HG03280 (cell line): ENCODE measurements around the gene MLIP.
"Not testable (repeated sequence)": the region's sequence is repeated elsewhere in the genome, so short reads cannot be mapped to it uniquely, and the experiment has no call there.

Experiments
- ATAC-seq: cut with Tn5 transposase; IDR thresholded peaks from one replicate; pipeline ENCODE4 v1.9.1; 2021; ENCODE audit warnings: mild to moderate bottlenecking, moderate library complexity; ENCODE audit not compliant: unreplicated experiment

The MLIP gene

DNA sequence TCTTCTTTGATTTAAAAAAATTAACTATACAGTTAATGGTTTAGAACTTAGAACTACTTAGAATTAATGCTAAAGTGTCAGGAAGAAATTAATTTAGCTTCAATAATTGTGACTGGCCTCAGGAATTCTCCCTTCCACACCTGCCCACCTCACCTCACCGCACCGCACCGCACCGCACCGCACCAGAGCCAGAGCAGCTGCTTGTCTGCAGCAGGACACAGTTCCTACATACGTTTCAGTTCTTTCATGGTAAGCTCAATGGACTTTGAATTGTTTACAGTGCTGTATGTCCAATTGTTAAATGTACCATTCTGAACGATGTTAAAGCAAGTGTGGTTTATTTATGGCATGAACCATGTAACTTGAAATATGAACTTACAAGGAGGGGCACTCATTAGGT is 98.7 kb downstream of the MLIP start:
- ATAC-seq: not testable (repeated sequence)

DNA sequence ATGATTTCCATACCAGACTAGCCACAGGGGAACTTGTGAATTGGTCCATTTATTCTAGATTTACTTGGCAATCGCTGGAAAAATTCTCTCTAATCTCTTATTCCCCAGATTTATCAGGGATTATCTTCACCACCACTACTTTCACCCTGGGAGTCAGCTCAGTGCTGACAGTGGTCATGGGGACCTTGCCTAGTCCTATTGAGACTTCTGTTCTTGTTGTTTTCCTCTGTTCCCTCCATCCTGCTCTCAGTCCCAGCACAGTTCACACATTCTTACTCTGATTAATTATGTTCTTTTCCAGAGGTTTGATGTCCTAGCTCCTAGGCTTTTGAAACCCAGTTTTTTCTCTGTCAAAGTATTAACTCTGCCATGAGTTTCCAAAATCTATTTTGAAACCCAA is 103.0 kb downstream of the MLIP start:
- no peak for ATAC-seq

DNA sequence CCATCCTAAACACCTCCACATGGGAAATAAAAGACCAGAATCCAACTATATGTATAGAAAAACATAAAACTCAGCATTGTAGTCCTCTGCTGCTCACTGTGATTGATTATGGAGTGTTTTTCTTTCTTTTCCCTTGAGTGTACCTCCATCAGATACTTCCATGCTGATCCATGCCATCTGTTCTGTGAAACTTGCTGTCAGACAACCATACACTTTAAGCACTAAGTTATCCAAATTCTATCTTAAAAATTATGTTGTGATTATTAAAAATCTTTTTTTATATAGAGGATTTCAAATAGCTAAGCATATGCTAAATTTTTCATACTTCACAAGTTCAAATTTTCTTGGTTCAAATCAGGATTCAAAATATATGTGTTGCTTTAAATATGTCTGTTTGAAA is 105.1 kb downstream of the MLIP start:
- ATAC-seq: no peak

DNA sequence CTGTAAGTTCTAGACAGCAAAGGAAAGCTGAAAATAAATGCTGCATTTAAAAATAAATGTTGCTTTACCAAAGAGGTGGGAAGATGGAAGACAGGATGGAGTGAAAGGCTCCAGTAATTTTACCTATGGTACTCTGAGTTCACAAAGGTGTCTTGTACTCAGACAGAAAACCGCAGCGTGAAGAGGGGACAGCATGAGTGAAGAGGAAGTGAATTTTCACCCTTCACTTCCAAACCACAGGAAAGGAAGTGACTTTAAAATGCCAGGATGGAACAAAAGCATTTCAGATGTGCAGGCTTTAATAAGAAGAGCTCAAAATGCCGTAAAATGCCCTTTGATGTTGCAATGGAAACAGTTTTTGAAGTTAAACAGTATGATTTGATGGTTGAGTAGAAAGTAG is 105.8 kb downstream of the MLIP start:
- no peak for ATAC-seq

DNA sequence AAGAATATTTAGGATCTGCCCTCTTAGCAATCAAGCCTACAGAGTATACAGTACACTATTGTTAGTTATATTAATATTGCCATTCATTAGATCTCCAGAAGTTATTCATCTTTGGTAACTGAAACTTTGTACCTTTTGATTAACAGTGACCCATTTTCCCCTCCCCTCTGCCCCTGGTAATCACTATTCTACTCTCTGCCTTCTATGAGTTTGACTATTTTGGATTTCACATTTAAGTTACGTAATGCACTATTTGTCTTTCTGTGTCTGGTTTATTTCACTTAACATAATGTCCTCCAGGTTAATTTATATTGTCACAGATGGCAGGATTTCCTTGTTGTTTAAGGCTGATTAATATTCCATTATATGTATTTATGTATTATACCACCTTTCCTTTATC is 111.0 kb downstream of the MLIP start:
- no peak for ATAC-seq

DNA sequence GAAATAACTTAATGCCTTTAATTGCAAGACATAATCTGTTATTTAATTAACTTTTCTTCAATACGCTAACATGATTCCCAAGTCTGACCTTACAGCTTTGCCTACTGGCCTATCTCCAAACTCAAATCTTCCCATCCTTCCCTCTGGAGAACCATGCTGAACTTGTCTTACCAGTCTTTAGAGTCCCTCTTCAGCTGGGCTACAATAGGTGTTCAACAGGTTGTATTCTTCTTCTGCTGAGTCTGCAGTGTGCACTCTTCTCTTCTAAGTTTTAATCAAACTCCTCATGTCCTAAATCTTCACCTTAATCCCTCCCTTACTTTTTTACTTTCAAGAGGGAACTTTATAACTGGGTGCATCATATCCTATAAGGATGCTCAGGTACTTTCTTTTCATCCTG is 121.5 kb downstream of the MLIP start:
- ATAC-seq: no peak

DNA sequence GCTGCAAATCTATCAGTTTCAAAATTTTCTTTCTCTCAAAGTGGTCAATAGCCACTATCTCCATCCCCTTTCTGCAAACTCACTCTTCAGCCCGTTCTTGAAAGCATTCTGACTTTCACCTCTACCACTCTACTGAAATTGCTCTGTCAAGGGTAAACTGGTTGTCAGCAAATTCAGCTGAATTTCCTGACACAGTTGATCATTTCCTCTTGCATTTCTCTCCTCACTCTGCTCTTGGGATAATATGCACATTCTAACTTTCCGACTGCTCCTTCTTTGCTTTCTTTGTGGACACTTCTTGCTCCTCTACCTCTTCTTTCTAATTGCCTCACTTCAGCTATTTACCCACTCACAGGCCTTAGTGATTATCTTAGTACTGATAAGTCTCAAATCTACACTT is 123.3 kb downstream of the MLIP start:
- ATAC-seq: no peak

DNA sequence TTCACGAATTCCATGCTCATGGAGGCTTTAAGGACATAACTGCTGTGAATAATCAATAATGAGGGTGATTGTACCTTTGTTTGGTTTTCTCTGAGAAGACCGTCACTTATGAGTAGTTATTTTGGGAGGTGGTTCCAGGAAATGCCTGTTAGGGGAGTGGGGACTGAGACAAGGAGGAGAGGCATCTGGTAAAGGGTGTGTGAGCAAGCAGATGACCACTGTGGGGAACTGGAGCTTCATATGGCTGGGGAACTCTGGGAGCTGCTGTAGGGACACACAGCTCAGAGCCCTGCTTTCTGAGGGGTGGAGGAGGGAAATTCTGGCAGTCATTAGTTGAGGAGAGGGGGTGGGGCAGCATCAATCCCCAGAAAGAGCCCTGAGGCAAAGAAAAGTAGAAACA is 125.7 kb downstream of the MLIP start:
- no peak for ATAC-seq

DNA sequence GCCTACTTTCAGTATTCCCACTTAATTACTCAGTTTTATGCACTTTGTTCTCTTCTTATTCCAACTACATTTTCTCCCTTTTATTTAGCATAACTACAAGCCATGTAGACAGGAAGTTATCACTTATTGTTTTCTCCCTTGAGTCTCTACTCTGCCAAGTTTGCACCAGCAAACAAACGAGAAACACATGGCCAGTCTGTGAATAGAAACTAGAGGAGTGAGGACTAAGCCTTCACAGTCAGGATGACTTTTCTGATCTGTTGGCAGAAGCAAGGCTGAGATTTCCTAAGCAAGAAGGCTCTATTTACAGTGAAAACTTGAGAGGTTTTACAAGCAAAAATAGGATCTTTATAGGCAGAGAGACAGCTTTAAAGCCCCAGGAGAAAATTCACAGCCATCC is 127.2 kb downstream of the MLIP start:
- ATAC-seq: no peak

DNA sequence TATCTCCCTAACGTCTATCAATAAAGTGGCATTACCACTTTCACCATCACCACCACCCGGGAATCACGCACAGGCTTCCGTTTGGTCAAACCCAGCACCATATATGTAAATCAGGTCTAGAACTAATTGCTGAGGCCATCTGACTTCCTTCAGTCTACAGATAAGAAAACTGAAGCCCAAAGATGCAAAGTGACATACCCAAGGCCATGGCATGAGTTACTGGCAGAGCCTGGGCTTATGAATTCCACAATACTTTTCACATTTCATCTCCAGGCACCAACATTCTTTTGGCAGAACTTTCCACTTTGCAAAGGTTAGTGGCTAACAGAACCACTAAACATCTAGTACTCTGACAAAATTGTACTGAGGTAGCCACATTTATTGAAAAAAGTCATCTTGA is 132.5 kb downstream of the MLIP start:
- no peak for ATAC-seq

DNA sequence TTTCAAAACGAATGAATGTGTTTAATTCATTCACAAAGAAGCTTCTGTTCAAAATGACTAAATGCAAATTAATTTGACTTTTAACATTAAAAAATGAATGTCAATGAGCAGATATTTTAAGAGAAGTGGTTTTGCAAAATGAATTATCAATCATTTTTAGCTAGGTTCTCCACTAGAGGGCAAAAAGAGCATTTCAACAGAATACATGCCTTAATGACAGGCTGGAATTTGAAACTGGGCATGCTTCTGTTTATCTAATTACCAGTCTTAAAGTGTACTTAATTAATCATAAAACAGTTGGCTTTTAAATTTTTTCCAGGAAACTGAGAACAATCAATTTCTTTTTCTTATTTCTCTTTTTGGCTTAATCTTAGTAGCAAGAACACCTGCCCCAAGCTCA is 133.2 kb downstream of the MLIP start:
- ATAC-seq: no peak

DNA sequence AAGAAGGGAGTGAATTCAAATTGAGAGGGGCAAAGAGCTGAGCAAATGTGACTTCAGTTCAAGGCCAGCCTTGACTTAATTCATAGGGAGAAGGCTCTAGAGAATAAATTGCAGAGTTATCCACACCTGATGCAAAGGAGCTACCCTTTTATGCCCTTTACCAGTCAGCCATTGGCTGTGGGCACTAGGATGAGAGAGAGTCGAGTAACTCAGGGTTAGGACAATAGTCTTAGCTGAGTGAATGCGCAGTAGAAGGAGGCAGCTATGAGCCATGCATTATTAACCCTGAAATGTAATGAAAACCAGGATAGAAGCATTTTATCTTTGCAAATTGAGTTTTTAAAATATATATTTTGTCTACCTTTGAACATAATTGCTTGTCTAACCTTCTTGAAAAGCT is 134.0 kb downstream of the MLIP start:
- no peak for ATAC-seq

DNA sequence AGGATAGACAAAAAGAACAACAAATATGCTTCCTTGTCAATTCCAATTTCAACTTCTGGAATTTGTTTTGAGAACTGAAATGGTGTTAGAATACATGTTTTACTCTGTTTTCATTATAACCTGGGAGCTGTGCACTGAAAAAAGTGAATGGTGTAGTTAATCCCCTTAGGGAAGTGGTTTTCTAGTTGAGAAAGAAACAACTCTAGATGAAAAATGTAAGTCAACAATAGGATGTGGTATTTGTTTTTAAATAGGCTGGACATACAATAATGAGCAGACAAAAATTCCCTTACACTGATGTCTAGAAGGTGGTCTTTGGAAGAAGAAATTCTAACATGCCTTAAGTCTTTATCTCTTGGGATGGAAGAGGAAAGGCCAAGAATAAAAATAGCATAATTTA is 137.1 kb downstream of the MLIP start:
- ATAC-seq: no peak

DNA sequence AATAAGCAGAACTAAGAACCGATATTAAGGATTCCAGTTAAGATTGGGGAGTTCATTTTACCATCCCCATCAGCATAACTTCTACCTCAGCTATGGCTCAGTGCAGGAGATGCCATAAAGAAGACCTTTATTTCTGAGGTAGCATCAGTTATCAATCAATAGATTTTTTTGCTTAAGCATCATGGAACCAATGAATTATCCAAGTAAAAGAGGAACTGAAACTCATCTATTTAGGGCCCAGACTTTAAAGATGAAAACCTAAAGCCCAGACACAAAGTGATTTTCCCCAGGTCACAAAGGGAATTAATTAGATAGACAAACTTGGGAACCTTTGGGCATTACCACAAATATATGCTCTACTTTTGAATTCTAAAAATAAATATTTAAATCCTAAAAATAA is 137.8 kb downstream of the MLIP start:
- no peak for ATAC-seq

DNA sequence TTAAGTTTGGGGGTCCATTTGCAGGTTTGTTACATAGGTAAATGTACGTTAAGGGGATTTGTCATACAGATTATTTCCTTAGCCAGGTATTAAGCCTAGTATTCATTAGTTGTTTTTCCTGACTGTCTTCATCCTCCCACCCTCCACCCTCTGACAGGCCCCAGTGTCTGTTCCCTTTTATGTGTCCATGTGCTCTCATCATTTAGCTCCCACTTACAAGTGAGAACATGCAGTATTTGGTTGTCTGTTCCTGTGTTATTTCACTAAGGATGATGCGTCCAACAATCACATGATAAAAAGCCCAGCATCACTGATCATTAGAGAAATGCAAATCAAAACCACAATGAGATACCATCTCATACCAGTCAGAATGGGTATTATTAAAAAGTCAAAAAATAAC is 138.6 kb downstream of the MLIP start:
- not testable (repeated sequence) for ATAC-seq

DNA sequence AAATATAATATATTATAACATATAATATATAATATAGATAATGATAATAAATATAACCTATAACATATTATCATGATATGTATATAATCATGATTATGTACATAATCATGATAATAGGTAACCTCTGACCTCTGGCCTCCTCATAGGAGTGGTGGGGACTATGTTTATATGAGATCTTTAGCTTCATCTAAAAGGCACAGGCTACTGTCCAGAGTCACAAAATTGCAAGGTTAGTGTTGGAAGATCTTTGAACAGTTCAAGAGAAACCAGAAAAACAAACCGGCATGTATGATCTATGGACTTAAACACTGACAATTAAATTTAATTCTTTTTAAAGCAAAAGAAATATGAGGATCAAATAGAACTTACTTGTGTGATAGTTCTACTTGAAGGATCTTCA is 141.3 kb downstream of the MLIP start:
- ATAC-seq: no peak

DNA sequence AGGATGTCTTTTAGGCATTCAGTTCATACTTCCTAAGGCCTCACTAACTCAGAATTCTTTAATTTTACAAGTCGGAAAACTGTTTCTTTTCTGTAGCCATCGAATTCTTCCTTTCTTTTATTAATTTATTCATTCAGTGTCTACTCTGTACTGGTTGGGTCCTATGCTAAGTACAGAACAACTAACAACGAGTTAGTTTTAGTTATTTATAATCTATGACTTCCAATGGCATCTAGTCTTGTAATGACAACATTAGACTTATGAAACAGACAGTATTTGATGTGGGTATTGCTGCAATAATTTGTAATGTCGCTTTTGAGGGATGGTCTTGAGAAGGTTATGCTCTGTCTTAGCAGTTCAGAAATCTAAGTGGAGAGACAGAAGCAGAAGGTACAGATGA is 141.7 kb downstream of the MLIP start:
- ATAC-seq: no peak

DNA sequence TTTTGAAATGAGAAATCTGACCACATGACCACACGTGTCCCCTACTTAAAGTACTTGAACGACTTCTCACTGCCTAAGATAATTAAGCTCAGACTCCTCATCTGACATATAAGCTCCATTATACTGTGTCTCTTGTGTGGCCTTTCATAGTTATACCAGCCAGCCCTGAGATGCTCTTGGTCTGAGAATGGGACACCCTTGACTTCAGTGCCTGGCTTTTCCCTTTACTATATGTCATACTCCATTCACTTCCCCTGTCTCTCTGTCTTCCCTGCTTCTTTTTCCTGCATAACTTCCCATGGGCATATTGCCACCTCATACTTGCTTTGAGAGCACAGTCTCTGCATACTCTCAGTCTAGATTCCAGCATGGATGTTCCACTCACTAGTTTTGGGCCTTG is 143.6 kb downstream of the MLIP start:
- no peak for ATAC-seq

DNA sequence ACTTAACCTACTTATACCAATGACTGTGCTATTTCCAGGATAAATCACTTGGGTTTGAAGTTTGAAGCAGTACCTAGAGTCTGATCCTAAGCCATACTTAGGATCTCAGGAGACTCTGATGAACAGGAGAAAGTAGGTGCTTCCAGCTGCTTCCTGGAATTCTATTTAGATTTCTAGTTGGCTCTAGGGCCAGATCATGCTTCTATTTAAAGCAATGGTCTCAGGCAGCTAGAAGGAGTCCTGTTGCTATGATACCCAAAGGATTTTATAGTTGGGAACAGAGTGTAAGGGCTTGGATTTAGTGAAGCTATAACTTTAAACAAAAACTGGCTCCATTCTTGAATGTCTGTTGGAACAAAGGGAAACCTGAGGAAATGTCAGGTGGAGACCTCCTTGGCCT is 144.6 kb downstream of the MLIP start:
- ATAC-seq: no peak

DNA sequence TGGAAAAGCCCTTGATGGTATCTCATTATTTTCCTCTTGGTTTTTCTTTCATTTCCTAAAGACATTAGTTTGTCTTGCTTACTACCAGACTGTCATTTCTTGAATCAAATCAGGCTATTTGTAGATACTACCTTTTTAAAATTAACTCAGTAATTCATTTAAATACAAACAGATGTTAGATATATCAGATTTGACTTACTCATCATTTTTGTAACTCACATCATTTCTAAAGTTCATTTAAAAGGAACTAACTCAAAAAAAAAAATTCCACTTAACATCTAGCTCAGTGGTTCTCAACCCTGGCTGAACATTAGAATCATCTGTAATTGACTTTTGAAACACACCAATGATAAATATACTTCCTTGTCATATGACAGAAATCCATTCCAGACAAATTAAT is 148.8 kb downstream of the MLIP start:
- no peak for ATAC-seq

DNA sequence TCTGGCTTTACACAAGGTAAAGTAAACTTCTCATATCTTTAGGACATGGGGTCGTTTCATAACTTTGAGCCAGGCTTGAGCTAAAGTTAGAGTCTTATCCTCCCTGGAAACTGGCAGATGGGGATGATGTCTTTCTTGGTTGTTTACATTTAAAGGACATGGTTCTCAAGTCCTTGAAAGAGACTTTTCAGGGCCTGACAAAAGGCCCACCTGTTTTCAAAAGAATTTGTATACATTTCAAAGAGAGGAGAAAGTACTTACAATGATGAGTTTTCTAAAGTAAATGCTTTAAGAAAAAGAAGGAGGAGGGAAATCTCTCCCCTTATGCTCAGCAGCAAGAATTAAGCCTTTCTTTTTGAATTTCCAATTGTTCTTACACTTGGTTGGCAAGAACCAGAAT is 151.3 kb downstream of the MLIP start:
- no peak for ATAC-seq

DNA sequence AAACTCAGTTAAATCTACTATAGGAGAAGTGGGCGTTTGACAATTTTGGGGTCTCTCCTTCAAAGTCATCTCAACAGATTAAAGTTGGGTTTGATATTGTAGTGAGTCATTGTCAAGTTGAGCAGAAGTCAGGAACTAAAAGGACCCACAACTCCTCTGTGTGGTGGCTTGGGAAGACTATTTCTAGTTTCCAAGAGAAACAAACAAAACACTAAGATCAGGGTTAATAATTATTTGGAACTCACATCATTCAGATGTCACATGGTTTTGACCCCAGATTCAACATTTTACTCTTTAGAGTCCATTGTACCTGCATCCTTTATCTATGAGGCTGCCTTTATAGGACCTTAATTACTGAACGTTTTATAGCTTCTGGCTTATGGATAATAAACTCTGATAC is 151.7 kb downstream of the MLIP start:
- no peak for ATAC-seq

DNA sequence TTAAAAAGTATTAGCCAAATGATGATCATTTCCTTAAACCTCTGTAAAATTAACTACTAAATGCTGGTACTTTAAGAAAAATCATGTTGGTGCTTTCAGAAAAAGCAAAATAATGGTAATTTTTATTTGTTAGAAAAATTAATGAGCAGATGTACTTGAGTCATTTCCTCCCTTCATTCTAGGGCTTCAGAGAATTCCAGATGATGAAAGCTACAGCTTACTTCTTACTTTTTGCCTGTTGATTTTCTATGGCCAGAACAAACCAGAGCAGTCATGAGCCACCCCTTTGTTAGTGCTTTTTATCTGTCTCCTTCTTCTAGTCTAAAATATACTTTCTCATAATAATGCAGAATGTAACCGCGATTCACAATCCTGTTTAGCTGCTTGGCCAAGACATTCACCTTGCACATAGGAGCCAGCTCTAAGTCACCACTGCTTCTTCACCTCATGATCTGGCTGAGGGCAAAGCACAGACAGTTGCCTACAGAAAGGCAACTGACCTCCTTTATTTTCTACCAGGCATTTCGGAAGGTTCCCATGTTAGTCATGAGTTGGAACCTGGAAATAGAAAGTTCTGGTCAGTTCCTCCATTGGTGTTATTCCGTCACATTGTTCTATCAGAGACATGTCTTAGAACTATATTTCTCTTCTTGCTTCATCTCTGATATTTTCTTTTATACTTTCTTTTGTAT is 153.5 kb downstream of the MLIP start:
- ATAC-seq: no peak
